22Rv1 (cell line): ENCODE results near the gene METTL16.

Experiments used
- CTCF ChIP-seq: fragments of 450-650 bp; IDR thresholded peaks from 2 replicates; pipeline ENCODE4 v1.5.1; 2017; ENCODE audit warnings: mild to moderate bottlenecking
- ZFX ChIP-seq: fragments of 450-650 bp; IDR thresholded peaks from 2 replicates; pipeline ENCODE4 v1.6.1; 2017; ENCODE audit warnings: antibody characterized with exemption, borderline replicate concordance

- TF ChIP-seq CTCF (no peak), ZFX (no peak)
Measured at GRCh38 chr17:2394775-2395201, 116.9 kb downstream of the METTL16 start.
